HS-5 (cell line): Measurements from ENCODE around the gene CRACR2B.

Experiments
- DNase-seq: peaks from one replicate; pipeline ENCODE4 v3.0.0-alpha.2; 2012; ENCODE audit warnings: low read depth

CRACR2B gene

DNA sequence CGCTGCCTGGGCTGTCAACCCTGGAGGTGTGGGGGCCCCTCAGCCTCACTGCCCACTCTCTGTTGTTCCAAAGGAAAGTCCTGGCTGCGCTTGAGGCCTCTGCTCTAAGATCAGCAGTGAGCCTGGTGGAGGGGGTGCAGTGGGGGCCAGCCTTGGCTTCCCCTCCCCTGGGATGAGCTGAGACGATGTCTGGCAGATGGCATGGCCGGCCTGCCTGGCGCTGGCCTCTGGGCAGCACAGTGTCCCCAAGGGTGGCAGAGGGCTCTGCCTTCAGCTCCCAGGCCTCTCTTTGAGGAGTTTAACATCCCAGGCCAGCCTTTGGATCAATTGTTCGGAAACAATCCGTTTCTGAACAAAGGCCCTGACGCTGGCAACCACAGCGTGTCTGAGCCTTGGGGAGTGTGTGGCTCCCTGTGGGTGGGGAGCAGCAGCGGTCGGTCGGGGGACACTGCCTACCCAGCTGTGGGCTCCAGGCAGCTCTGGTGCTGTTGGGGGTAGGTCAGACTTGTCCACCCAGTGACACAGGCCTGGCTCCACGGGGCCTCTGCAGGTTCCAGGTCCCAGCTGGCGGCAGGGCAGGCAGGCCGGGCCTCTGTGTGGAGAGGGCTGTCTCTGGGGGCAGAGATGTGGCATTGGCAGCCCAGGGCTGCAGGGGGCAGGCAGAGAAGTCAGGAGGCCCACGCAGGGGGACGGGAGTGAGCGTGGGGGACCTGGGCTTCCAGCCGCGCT, 27.0 kb downstream of the CRACR2B start:
- DNase-seq: no peak

DNA sequence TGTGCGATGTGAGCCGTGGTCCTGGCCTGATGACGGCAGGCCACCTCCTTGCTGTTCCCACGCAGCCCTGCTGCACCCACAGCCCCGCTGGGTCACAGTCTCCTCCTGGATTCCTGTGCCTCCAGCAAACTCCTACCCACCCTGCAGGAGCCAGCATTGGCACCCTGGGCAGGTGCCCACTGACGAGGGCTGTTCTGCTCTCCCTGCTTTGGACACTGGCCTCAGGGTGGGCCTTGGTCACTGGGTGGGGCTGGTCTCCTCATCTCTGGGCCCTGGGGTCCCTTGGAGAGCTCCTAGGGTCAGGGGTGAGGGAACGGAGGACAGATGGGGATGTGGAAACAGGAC, 27.6 kb downstream of the CRACR2B start:
- DNase-seq: no peak

DNA sequence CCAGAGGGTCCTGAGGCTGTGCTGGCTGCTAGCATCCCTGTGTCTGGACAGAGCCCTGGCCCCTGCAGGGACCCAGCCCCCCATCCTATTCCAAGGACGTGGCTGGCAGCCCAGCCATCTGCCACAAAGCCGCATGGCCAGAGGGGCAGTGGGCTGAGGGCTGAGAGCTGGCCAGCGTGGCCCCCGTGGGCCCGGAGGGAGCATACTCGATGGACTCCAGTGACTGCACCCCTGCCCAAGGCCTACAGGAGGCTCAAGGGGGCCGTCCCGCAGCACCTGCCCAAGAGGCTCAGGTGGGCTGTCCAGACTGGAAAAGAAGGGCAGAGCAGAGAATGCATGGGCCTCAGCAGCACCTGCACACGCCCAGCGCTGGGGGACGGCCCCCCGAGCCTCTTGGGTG, 28.1 kb downstream of the CRACR2B start:
- DNase-seq: no peak

DNA sequence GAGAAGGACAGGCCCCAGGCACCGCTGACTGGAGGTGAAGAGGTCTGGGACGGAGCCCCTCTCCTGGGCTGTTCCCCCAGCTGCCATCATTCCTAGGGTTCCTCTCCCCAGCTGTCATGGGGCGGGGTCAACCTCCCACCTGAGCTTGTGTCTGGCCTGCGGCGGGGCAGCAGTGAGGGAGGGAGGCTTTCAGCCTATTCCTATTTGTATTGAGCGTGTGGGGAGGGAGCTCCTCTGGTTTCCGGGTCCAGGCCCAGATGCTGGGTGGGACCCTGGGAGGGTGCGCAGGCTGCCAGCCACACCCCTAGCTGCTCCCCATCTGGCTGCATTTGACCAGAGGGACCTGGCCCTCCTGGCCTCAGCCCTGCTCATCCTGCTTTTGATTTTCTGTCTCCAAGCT, 28.7 kb downstream of the CRACR2B start:
- DNase-seq: no peak

DNA sequence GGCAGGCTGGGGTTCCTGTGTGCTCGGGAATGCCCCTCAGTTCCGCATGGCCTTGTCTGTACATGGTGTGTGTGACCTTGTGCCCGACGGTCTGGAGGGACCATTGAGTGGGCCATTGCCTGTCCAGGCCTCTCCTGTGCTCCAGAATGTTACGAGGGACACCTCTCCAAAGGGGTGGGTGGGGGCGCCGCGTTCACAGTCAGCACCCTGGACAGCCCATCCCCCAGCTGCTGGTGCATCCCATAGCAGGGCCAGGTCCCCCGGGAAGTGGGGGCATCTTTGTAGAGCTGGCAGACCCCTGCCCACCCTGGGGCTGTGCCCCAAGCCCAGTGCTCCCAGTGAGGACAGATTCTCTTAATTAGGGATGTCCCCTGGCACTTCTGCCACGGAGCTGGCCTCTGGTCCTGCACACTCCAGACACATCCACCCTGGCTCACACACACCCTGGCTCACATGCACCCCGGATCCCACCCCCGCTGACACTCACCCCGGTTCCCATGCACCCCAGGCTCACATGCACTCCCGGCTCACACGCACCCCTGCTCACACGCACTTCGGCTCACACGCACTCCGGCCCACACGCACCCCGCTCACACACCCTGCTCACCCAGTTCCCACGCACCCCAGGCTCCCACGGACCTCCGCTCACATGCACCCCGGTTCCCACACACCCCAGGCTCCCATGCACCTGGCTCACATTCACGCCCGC, 30.5 kb downstream of the CRACR2B start:
- no peak for DNase-seq

DNA sequence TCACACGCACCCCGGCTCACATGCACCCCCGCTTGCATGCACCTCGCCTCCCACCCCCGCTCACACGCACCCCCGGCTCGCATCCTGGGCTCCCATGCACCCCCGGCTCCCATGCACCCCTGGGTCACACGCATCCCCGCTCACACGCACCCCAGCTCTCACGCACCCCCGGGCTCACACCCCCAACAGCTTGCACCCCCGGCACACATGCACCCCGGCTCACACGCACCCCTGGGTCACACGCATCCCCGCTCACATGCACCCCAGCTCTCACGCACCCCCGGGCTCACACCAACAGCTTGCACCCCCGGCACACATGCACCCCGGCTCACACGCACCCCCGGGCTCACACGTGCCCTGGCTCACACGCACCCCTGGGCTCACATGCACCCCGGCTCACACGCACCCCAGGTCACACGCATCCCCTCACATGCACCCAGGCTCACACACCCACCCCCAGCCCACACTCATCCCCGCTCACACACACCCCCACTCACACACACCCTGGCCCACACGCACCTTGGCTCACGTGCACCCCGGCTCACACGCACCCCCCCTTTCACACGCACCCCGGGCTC, 31.1 kb downstream of the CRACR2B start:
- DNase-seq: no peak

DNA sequence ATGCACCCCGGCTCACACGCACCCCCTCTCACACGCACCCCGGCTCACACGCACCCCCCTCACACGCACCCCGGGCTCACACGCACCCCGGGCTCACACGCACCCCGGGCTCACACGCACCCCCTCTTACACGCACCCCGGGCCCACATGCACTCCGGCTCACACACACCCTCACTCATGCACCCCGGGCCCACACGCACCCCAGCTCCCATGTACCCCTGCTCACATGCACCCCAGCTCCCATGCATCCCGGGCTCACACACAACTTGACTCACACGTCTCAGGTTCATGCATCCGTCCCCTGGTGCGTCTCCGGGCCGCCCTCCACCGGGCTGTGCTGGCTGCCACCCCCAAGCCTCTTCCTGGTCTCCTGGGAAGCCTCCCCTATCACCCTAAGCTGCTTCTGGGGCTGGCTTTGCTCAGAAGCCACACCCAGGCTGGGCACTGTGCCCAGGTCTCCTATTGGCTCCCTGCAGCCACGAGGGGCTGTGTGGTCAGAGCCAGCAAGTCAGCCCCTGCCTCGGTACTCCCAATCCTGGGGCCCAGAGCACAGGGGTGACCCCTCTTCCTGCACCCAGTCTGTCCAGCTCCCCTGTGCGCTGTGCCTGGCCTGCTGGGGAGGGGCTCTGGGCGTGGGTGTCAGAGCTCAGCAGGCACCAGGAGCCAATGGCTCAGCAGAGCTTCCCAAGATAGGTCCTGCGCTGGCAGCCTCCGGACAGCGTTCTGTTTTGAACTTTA, 31.8 kb downstream of the CRACR2B start:
- DNase-seq: no peak

DNA sequence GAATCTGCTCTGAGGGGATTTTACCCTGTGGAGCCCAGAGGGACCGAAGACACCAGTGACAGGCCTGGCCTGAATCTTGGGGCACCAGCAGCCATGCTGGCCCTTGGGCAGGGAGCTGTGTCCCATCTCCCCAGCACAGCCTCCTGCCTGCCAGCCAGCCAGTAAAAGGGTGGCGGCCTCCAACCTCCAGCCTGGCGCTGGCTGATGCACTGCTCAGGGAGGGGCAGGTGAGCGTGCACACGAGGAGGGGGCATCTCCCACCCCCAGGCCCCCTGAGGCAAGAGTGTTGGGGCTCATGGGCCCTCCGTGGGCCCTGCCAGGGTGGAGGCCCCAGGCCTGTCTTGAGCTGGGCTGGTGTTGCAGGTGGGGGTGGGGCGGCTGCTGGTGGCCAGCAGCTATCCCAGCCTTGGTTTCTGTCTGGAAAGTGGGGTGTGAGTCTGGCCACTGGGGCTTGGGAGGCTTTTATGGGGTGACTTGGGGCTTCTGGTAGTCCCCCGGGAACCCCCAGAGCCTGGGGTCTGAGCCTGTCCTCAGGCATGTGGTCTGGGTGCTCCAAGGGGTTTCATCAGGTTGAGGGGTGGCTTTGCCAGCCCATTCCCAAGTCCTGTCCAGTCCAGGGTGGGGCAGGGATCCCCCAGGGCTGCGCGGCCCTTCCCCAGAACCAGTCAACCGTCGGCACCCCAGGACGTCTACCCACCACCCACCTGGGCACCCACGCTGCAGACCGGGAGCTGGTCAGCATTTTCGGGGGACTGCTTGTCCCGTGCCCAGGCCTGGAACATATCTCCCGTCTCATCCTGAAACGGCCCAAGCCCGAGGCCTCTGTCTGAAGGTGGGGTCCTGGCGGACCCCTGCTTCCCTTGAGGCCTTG, 32.8 kb downstream of the CRACR2B start:
- DNase-seq: no peak

DNA sequence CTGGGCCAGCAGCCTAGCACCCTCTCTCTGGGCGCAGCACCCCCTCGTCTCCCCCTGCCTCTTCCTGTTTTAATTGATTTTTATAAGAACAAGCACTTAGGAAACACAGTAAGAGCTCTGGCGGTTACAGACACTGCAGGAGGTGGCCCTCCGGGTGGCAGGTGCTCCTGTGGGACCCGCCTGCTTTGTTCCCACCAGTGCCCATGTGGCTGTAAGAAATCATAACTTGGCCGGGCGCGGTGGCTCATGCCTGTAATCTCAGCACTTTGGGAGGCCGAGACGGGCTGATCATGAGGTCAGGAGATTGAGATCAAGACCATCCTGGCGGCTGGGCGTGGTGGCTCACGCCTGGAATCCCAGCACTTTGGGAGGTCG, 33.4 kb downstream of the CRACR2B start:
- DNase-seq: no peak

DNA sequence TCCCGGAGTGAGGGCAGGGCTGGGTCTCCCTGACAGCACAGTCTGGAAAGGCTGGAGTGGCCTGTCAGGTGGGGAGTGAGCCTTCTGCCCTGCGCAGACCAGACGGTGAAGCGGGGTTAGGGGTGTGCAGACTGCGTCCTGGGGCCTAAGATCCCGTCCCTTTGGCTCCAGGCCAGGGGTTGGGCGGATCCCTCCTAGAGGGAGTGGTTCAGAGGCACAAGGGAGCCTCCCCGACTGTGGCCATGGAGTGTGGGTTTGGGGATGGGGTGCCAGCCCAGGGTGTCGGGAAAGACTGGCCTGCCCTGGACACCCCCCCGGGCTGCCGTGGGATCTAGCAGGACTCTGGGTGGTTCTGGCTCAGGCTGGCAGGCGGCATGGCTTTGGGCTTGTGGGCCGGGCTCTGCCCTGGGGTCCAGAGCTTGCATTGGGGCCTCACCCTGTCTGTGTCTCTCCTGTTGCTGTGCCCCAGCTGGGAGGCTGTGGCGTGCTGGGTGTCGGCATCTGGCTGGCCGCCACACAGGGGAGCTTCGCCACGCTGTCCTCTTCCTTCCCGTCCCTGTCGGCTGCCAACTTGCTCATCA, 34.5 kb downstream of the CRACR2B start:
- no peak for DNase-seq

DNA sequence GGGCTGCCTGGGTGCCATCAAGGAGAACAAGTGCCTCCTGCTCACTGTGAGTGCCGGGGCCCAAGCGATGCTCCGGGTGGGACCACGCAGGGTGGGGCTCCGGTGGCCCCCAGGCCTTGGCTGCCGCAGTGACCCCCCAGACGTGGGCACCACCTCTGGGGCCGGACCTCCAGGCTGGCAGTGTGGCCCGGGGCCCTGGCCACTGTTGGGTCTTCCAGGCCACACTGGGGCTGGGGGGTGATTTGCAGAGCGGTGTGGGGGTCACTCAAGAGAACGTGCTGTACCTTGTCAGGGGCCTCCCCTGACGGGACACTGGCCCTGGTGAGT, 34.9 kb downstream of the CRACR2B start:
- no peak for DNase-seq

DNA sequence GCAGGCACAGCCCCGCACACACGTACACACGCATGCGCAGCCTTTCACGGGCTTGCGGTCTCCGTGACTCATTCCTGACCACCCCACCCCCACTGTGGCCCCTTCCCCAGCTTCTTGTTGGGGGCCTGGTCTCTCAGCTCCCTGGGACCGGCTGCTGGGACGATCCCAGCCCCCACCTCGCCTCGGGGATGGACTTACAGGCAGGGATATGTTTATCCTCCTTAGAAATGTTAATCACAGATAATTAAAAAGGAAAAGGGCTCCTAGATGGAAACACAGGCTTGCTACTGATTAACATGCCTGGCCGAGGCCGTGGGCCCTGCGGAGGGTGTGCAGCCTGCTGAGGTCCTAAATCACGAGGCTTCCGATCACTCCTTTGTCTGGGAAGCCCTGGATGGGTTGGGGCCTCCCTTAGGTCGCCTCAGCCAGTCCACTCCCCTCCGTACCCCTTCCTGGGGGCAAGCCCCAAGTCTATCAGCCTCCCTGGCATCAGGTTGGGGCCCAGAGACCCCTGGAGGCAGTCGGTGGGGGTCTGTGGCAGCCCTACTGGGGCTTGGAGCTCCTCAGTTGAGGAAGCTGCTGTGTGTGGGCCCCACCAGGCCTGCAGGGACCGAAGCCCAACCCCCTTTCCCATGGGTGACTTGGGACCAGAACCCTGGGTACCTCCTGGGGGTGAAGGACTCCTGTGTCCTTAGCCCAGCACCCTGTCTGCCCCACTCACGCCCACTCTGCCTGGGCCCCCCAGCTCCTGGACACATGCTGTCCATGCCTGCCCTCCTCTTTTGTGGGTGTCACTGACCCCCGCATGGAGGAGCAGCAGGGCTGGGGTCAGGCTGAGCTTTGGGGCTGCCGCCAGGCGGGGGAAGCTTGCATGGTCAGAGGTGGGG, 35.5 kb downstream of the CRACR2B start:
- no peak for DNase-seq

DNA sequence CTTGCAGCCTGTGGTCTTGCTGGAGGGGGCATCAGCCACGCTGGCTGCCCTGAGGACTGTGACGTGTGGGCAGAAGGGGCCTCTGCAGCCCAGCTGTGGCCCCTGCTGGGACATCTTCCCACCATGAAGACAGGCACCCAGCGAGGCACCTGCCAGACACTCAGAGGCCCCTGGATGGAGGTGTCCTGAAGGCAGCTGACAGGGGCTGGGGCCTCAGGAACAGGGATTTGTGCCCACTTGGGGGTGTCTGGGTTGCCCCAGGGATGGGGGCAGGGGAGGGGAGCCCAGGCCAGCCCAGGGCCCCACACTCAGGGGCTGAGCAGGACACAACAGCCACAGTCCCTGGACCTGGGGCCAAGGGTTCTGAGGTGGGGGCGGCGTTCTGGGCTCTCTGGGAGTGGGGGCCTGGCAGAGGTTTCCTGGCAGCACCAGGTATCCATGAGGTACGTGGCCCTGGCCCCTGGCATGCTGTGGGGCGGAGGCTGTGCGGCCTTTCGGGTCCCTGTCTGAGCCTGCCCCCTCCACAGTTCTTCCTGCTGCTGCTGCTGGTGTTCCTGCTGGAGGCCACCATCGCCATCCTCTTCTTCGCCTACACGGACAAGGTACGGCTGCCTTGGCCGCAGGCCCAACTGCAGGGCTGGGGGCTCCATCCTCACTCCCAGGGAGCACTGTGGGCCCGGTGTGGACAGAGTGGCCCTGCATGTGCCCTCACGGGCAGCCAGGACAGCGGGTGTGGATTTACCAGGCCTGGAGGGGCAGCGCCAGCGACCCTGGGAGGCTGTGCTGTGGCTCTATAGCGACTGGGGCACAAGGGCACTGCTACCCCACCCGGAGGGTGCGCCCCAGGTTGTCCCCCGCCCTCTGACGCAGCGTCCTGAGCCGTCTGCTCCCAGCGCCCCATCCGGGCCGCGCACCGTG, 36.5 kb downstream of the CRACR2B start:
- DNase-seq: no peak

DNA sequence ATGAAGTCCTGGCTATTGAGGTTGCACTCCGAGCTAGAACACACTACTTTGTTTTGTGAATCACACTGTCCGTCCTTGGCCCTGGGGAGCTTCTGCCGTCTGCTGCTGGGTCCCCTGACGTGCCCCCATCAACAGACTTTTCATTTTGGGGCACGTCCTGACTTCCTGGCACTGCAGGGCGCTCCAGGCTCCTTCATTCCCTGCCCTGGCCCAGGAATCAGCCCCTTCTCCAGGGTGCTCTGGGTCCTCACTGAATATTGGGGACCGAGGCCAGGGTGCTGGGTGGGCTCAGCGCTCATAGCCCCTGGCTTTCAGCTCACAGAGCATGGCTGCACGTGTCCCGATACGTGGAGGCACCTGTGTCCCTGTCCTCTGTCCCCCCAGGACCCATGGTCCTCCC, 37.2 kb downstream of the CRACR2B start:
- DNase-seq: no peak

DNA sequence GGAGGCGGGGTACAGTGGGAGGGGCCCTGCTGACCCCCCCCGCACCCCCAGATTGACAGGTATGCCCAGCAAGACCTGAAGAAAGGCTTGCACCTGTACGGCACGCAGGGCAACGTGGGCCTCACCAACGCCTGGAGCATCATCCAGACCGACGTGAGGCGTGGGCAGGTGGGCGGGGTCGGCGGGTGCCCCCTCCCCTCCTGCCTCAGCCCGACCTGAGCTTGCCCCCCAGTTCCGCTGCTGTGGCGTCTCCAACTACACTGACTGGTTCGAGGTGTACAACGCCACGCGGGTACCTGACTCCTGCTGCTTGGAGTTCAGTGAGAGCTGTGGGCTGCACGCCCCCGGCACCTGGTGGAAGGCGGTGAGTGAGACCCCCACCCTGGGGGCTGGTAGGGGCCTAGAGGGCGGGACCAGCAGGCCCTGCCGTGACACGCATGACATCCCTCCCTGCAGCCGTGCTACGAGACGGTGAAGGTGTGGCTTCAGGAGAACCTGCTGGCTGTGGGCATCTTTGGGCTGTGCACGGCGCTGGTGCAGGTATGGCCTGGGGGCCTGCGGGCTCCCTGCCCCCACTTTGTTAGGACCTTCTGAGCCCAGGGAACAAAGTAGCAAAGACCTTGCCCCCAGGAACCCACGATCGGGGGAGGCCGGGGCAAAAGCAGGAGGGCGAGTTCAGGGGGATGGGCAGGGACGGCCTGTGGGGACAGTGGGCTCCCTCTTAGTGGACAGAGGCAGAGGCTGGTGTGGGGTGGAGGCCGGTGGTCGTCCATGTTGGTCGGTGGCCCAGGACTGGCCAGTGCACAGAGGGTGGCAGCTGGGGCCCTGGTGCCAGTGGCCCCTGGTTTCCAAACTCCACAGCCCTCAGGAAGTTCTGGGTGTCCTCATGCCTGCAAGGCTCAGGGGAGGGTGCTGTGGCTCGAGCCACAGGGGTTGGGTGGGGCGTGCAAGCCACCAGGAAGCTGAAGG, 38.0 kb downstream of the CRACR2B start:
- no peak for DNase-seq

DNA sequence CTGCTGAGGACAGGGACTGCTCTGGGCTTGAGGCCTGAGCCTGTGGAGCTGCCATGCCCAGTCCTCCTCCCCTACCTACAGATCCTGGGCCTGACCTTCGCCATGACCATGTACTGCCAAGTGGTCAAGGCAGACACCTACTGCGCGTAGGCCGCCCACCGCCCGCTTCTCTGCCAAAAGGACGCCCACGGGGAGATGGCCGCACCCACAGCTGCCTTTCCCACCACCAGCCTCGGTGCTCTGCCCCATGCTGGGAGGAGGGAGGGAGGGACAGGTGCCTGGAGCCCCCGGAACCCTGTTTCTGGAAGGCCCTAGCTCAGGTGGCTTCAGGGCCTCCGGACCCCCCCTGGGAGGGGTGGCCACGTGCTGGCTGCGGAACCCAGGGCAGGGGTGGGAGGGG, 38.8 kb downstream of the CRACR2B start:
- DNase-seq: no peak

DNA sequence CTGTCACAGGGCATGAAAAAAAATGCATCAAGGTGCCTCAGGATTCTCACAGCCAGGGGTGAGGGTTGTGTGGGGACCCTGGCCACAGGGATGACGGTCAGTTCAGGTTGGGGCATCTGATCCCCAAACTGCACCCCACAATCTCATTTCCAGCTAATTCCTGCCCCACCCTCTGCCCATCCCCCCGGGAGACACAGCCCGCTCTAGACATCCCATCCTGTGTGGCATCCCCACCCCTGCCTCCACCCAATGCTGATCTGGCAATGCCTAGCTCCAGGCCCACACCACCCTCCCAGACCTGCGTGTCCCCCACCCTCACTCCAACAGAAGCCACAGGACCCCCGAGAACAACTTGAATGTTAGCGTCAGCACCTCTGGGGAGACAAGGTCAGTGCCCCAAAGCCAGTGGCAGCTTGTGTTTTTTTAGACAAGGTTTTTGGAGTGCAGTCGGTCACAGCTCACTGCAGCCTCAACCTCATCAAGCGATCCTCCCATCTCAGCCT, 40.2 kb downstream of the CRACR2B start:
- no peak for DNase-seq

DNA sequence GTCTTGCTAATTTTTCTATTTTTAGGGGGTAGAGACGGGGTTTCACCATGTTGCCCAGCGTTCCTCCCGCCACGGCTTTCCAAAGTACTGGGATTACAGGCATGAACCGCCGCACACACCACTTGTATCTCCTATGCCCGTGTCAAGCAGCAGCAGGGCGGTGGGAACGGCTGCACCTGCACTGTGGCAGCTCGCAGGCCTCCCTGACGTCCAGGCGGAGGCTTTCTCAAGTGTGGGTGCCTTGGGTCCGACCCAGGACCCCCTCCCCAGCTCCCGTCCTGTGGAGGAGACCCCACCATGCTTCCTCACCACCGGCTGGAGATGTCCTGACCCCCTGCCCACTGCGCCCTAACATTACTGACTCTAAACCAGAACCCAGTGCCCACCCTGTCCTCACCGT, 40.7 kb downstream of the CRACR2B start:
- no peak for DNase-seq
